Activated T-helper 1 cell treated with anti-CD3 and anti-CD28 coated beads, Interleukin-12 subunit alpha, Interleukin-12 subunit beta, Interleukin-2, Interleukin-4 antibody, amounts not matched to agents 30 ng/mL and 10 ng/mL and 1 ng/mL, durations not matched to agents 14 hours and 24 hours and 36 hours (primary cell): ENCODE results near the gene INSL3. TPM values are rescaled to one million over a fixed set of nuclear protein-coding genes. Genes with fewer than 3 reads are reported as not detected.

Experiments used
- DNase-seq: peaks from one replicate; pipeline ENCODE4 v3.0.0; 2021; ENCODE audit warnings: low spot score
- H3K27ac Mint-ChIP-seq: one replicate; pipeline ENCODE4 v1.8.0; 2021; ENCODE audit warnings: mild to moderate bottlenecking, mixed read lengths
- H3K27me3 Mint-ChIP-seq: one replicate; pipeline ENCODE4 v1.8.0; 2022; ENCODE audit warnings: mild to moderate bottlenecking, moderate library complexity, mixed read lengths; ENCODE audit not compliant: insufficient read depth
- H3K36me3 Mint-ChIP-seq: one replicate; pipeline ENCODE4 v1.8.0; 2021; ENCODE audit warnings: low read depth, mixed read lengths
- H3K4me1 Mint-ChIP-seq: one replicate; pipeline ENCODE4 v1.8.0; 2021; ENCODE audit warnings: low read depth, mixed read lengths
- H3K4me3 Mint-ChIP-seq: one replicate; pipeline ENCODE4 v1.8.0; 2021; ENCODE audit warnings: mild to moderate bottlenecking, moderate library complexity, mixed read lengths
- H3K9me3 Mint-ChIP-seq: one replicate; pipeline ENCODE4 v1.8.0; 2021; ENCODE audit warnings: mixed read lengths
- intact Hi-C: fragments of 100-400 bp; cut with micrococcal nuclease; formaldehyde crosslinking; loops from one replicate; pipeline ENCODE4 v1.15.1; 2024
- total RNA-seq: library from RNA; stranded (reverse); gene quantifications from 2 replicates; pipeline ENCODE4 v1.2.3, GENCODE V29; 2022

The INSL3 gene
- total RNA-seq = 8.7 and 9.3 TPM in 2 replicates

GRCh38 chr19:17821190-17821589, at the start of gene INSL3:
Gene INSL3, minus strand, starts transcription at chr19:17821519. Its CDS starts 13 bp downstream, at chr19:17821506.
- no peaks in the 10 kb centered on the region for H3K4me1 Mint-ChIP-seq

GRCh38 chr19:17869114-17869608, 47.8 kb upstream of the INSL3 start:
- peaks cover 4% of the 10 kb centered on the region for H3K27me3 Mint-ChIP-seq
- peaks cover 16% of the 10 kb centered on the region for H3K36me3 Mint-ChIP-seq
- H3K9me3 Mint-ChIP-seq = no peaks in the 10 kb centered on the region
- H3K4me3 Mint-ChIP-seq = no peak overlapping the region
- intact Hi-C loops = no loop called here
- DNase-seq = no peak
- H3K27ac Mint-ChIP-seq = no peak overlapping the region
- peaks cover 4% of the 10 kb centered on the region for H3K4me1 Mint-ChIP-seq

More at GRCh38 chr19:17821190-17821589, at the start of gene INSL3:
- no peak within 1 kb of the TSS for H3K4me3 Mint-ChIP-seq
- peaks cover 20% of the 10 kb centered on the region for H3K36me3 Mint-ChIP-seq
- intact Hi-C loops = no loop called here
- no peaks in the 10 kb centered on the region for H3K27me3 Mint-ChIP-seq
- DNase-seq = no peak
- H3K27ac Mint-ChIP-seq = no peak within 1 kb of the TSS
- no peaks in the 10 kb centered on the region for H3K9me3 Mint-ChIP-seq

DNA sequence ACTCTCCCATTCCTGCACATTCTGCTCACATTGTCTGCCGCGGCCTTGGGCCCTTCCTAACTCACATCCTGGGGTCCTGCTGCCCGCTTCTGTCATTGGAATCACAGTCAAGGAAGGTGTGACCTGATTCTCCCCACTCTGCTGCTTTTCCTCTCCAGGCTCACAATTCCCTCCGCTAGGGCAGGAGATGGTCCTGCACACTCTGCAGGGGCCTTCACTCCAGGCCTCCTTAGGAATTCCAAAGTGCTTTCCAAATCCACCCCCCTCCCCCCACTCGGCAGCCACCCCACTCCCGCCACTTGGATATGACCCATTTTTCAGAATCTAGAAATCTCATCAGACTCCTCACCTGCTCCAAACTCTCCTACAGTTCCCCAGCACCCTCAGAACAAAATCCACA, 47.4 kb upstream of the INSL3 start:
- intact Hi-C loops = no loop called here
- no peak for DNase-seq
- Mint-ChIP-seq H3K9me3 (no peaks in the 10 kb centered on the region), H3K27me3 (peaks cover 4% of the 10 kb centered on the region), H3K36me3 (peaks cover 20% of the 10 kb centered on the region), H3K4me3 (no peak overlapping the region), H3K27ac (no peak overlapping the region), H3K4me1 (peaks cover 6% of the 10 kb centered on the region)

GRCh38 chr19:17866964-17867486, 45.7 kb upstream of the INSL3 start:
- DNase-seq = no peak
- no peaks in the 10 kb centered on the region for H3K9me3 Mint-ChIP-seq
- peaks cover 30% of the 10 kb centered on the region for H3K36me3 Mint-ChIP-seq
- H3K27ac Mint-ChIP-seq = no peak overlapping the region
- intact Hi-C loops = no loop called here
- H3K4me1 Mint-ChIP-seq = peaks cover 9% of the 10 kb centered on the region
- H3K4me3 Mint-ChIP-seq = no peak overlapping the region
- peaks cover 4% of the 10 kb centered on the region for H3K27me3 Mint-ChIP-seq

DNA sequence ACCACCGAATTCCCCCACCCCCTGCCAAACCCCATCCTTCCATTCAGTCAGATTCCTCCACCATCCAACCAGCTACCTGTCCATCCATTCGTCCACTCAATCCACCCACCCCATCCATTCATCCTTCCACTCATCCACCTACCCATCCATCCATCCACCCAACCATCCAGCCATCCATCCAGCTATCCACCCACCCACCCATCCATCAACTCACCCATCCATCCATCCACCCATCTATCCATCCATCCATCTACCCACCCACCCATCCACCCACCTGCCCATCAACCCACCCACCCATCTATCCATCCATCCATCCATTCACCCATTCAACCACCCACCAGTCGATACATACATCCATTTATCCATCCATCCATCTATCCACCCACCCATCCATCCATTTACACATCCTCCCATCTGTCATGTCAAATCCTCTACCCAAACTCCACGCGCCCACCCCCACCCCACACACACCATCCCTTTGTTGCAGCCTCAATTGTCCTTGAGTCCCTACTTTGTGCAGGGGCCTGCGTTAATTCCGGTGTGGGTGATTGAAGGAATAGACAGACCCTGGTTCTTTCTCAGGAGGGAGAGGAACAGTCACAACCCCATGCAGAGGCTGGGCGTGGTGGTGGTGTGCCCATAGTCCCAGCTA, 45.1 kb upstream of the INSL3 start:
- peaks cover 10% of the 10 kb centered on the region for H3K4me1 Mint-ChIP-seq
- H3K4me3 Mint-ChIP-seq = no peak overlapping the region
- H3K27me3 Mint-ChIP-seq = peaks cover 4% of the 10 kb centered on the region
- intact Hi-C loops = no loop called here
- H3K27ac Mint-ChIP-seq = peak overlapping the region; percentile 14
- no peak for DNase-seq
- peaks cover 35% of the 10 kb centered on the region for H3K36me3 Mint-ChIP-seq
- H3K9me3 Mint-ChIP-seq = no peaks in the 10 kb centered on the region

- Mint-ChIP-seq H3K4me1 (peaks cover 17% of the 10 kb centered on the region), H3K27me3 (peaks cover 4% of the 10 kb centered on the region), H3K9me3 (no peaks in the 10 kb centered on the region), H3K4me3 (no peak overlapping the region), H3K27ac (no peak overlapping the region), H3K36me3 (peaks cover 43% of the 10 kb centered on the region)
- DNase-seq = no peak
- intact Hi-C loops = no loop called here
Measured at GRCh38 chr19:17865364-17866311, 44.3 kb upstream of the INSL3 start.

- Mint-ChIP-seq H3K4me3 (peak overlapping the region; percentile 39), H3K9me3 (no peaks in the 10 kb centered on the region), H3K36me3 (peaks cover 53% of the 10 kb centered on the region), H3K27ac (peak overlapping the region; percentile 31), H3K27me3 (peaks cover 4% of the 10 kb centered on the region), H3K4me1 (peaks cover 22% of the 10 kb centered on the region)
- no peak for DNase-seq
- intact Hi-C loops = no loop called here
Measured at GRCh38 chr19:17863520-17864182, 42.3 kb upstream of the INSL3 start.

DNA sequence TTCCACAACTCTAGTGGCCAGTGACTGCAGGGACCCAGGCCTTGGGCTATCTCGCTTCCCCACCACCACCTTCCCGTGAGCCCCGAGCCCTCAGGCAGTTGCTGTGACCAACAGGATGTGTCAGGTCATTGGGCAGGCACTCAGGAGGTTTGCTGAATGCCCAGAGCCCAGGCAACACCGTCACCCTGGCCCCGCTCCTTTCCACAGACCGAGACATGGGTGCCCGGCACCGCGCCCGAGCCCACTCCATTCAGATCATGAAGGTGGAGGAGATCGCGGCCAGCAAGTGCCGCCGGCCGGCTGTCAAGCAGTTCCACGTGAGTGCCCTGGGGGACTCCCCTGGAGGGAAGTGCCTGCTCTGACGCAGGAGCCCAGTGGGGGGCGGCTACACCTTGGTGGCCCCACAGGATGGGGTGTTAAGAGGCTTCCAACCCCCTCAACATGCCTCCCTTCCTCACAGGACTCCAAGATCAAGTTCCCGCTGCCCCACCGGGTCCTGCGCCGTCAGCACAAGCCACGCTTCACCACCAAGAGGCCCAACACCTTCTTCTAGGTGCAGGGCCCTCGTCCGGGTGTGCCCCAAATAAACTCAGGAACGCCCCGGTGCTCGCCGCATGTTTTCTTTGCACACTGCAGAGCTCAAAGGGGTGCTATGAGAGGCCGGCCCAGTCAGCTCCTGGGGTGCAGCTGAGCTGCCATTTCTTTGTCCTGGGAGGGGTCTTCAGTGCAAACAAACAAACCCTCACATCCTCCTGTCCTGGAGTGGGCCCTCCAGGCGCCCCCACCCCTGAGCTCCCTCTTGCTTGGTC, 41.6 kb upstream of the INSL3 start:
- Mint-ChIP-seq H3K4me1 (peaks cover 22% of the 10 kb centered on the region), H3K27me3 (peaks cover 4% of the 10 kb centered on the region), H3K27ac (peak overlapping the region; percentile 48), H3K4me3 (peak overlapping the region; percentile 99), H3K9me3 (no peaks in the 10 kb centered on the region), H3K36me3 (peaks cover 53% of the 10 kb centered on the region)
- intact Hi-C loops = no loop called here
- DNase-seq = no peak

- peaks cover 53% of the 10 kb centered on the region for H3K36me3 Mint-ChIP-seq
- H3K27me3 Mint-ChIP-seq = no peaks in the 10 kb centered on the region
- no peaks in the 10 kb centered on the region for H3K9me3 Mint-ChIP-seq
- H3K4me1 Mint-ChIP-seq = peaks cover 22% of the 10 kb centered on the region
- peak overlapping the region; percentile 99 for H3K4me3 Mint-ChIP-seq
- intact Hi-C loops = no loop called here
- DNase-seq = no peak
- peak overlapping the region; percentile 100 for H3K27ac Mint-ChIP-seq
Measured at GRCh38 chr19:17861542-17862402, 40.5 kb upstream of the INSL3 start.

GRCh38 chr19:17860993-17861360, 39.7 kb upstream of the INSL3 start:
- Mint-ChIP-seq H3K27ac (peak overlapping the region; percentile 100), H3K4me1 (peaks cover 22% of the 10 kb centered on the region), H3K27me3 (peaks cover 1% of the 10 kb centered on the region), H3K36me3 (peaks cover 53% of the 10 kb centered on the region), H3K4me3 (peak overlapping the region; percentile 99), H3K9me3 (no peaks in the 10 kb centered on the region)
- intact Hi-C loops = no loop called here
- DNase-seq = no peak

- peaks cover 48% of the 10 kb centered on the region for H3K36me3 Mint-ChIP-seq
- H3K27ac Mint-ChIP-seq = peak overlapping the region; percentile 100
- no peaks in the 10 kb centered on the region for H3K9me3 Mint-ChIP-seq
- H3K27me3 Mint-ChIP-seq = peaks cover 1% of the 10 kb centered on the region
- no peak for DNase-seq
- intact Hi-C loops = no loop called here
- H3K4me3 Mint-ChIP-seq = peak overlapping the region; percentile 99
- peaks cover 27% of the 10 kb centered on the region for H3K4me1 Mint-ChIP-seq
Measured at GRCh38 chr19:17860331-17860992, 39.1 kb upstream of the INSL3 start.
